PFSK-1 (cell line): Measurements from ENCODE around the gene POU2F2.

Experiments
- FOXP2 ChIP-seq: optimal IDR thresholded peaks from 2 replicates; pipeline ENCODE3; 2011; ENCODE audit warnings: borderline replicate concordance, control low read depth, inconsistent platforms; ENCODE audit not compliant: insufficient read depth; ENCODE audit errors: extremely low read length, extremely low read depth
- POLR2AphosphoS5 ChIP-seq: IDR thresholded peaks from 2 replicates; pipeline ENCODE4 v1.6.1; 2012; ENCODE audit warnings: low read depth, mild to moderate bottlenecking, control low read depth, low read length, moderate library complexity
- SIN3A ChIP-seq: IDR thresholded peaks from 2 replicates; pipeline ENCODE4 v1.6.1; 2012; ENCODE audit warnings: mild to moderate bottlenecking, low read length, moderate library complexity, borderline replicate concordance; ENCODE audit not compliant: insufficient read depth
- TAF1 ChIP-seq: IDR thresholded peaks from 2 replicates; pipeline ENCODE4 v1.6.1; 2012; ENCODE audit warnings: low read length, control low read depth, borderline replicate concordance; ENCODE audit not compliant: insufficient read depth
- TF ChIP-seq, protein P1 (sequence below), 2 experiments: IDR thresholded peaks; 2 replicates each; pipeline versions ENCODE4 v1.6.1 to v1.8.0; 2011 to 2012; ENCODE audit warnings: low read depth in 2 of 2, low read length in 2 of 2, control low read depth in 1 of 2, inconsistent platforms in 1 of 2, mild to moderate bottlenecking in 1 of 2, moderate library complexity in 1 of 2; ENCODE audit not compliant: insufficient read depth in 1 of 2

Gene POU2F2

DNA sequence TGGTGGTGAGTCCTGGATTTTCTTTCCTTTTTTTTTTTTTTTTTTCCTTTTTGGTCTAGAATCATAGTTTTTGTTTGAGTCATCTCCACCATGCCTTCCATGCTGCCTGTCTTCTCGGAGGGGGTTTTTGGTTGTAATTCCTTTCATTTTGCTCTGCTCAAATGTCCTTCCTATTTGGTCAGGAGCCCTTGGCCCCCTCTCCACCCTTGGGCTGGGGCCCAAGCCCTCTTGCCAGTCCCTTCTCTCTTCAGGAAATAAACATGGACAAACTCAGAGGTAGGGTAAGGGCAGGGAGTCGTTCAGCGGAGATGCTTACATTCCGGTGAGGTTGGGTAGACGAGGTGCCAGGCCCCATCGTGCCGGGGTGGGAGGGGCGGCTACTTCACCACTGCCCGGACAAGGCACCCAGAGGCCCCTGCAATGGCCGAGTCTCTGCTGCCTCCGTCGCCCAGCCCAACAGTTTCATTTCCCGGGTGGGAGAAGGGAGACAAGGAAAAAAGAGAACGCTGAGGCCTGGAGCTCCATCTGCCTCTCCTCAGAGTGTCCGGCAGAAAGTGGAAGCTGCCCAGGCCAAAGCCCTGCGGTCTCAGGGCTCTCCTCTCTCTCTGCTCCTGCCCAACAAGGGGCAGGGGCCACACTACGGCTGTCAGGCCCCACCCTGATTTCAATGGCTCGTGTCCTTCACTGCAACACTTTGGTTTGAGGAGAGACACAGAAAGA lies 43.6 kb downstream of the POU2F2 start:
- TF ChIP-seq SIN3A (no peak), FOXP2 (no peak), POLR2AphosphoS5 (no peak), TAF1 (no peak)
- TF ChIP-seq, protein P1, sequence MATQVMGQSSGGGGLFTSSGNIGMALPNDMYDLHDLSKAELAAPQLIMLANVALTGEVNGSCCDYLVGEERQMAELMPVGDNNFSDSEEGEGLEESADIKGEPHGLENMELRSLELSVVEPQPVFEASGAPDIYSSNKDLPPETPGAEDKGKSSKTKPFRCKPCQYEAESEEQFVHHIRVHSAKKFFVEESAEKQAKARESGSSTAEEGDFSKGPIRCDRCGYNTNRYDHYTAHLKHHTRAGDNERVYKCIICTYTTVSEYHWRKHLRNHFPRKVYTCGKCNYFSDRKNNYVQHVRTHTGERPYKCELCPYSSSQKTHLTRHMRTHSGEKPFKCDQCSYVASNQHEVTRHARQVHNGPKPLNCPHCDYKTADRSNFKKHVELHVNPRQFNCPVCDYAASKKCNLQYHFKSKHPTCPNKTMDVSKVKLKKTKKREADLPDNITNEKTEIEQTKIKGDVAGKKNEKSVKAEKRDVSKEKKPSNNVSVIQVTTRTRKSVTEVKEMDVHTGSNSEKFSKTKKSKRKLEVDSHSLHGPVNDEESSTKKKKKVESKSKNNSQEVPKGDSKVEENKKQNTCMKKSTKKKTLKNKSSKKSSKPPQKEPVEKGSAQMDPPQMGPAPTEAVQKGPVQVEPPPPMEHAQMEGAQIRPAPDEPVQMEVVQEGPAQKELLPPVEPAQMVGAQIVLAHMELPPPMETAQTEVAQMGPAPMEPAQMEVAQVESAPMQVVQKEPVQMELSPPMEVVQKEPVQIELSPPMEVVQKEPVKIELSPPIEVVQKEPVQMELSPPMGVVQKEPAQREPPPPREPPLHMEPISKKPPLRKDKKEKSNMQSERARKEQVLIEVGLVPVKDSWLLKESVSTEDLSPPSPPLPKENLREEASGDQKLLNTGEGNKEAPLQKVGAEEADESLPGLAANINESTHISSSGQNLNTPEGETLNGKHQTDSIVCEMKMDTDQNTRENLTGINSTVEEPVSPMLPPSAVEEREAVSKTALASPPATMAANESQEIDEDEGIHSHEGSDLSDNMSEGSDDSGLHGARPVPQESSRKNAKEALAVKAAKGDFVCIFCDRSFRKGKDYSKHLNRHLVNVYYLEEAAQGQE (IDR thresholded peaks at IDR 0.05; ENCODE audit: insufficient read depth in 1 of 2, low read depth in 2 of 2, low read length in 2 of 2): no peak

DNA sequence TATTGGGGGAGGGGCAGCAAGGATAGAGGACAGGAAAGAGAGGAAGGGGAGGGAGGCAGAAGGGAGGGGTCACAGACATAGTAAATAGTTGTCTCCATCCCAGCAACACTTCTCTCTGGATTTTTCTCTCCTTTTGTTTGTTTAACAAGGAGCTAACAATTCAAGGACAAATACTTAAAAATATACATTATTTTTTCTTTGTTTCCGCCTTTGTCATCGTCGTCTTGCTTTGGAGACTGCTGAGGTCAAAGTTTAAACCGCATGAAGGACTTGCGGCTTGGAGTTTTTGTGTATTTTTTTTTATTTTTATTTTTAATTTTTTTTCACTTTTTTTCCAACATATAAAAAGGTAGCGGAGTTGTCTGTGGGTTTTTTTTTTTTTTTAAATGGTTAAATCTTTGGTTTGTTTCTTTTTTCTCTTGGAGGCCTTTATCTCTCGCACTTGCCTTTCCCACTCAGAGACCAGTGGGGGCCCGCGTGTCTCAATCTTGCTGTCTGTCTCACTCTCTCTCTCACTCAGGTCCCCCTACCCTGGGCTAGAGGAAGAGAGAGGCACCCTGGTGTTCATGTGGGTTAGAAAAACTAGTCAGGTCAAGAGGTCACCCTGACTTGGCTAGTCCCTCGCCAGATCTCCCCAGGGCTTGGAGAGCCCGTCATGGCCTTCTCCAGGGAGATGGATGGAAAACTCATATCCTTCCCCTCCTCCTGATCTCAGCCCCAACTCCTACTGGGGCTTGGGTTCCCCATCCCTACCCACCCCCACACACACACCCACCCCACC lies 45.3 kb downstream of the POU2F2 start:
- TF ChIP-seq SIN3A: no peak
- TF ChIP-seq, protein P1 (IDR thresholded peaks at IDR 0.05; ENCODE audit: insufficient read depth in 1 of 2, low read depth in 2 of 2, low read length in 2 of 2): no peak
- TF ChIP-seq POLR2AphosphoS5: no peak
- no peak for TF ChIP-seq FOXP2
- TF ChIP-seq TAF1: no peak

DNA sequence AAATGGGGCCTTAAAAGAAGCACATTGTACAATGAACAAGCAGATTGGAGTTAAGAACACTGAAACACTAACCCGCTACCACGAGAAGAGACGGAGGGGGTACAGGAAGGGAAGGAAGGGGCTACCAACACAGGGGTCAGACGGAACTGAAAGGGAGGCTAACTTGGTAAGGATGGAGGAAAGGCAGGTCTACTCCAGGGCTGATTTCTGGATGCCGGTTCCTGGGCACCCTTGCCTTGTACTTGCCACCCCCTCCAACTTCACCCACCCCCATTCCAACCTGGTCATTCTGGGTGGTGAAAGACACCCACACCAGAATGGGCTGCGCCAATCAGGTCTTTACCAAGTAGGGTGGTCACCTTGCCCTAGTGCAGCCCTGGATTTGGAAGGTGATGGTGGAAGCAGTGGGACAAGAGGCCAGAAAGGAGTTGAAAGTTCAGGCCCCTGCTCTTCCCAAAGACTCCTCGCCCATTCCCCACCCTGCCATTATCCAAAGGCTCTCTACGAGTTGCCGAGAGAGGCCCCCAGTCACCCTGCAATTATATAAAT lies 46.0 kb downstream of the POU2F2 start:
- TF ChIP-seq POLR2AphosphoS5 (no peak), SIN3A (no peak), FOXP2 (no peak), TAF1 (no peak)
- TF ChIP-seq, protein P1 (IDR thresholded peaks at IDR 0.05; ENCODE audit: insufficient read depth in 1 of 2, low read depth in 2 of 2, low read length in 2 of 2): no peak

DNA sequence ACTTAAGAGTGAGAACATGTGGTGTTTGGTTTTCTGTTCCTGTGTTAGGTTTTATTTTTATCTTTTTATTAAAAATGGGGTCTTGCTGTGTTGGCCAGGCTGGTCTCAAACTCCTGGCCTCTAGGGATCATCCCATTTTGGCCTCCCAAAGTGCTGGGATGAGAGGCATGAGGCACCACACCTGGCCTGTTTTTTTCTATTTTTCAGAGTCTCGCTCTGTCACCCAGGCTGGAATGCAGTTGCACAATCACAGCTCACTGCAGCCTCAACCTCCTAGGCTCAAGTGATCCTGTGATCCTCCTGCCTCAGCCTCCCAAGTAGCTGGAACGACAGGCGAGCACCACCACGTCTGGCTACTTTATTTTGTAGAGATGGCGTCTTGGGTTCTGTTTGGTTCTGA lies 48.7 kb downstream of the POU2F2 start:
- TF ChIP-seq POLR2AphosphoS5 (no peak), SIN3A (no peak), TAF1 (no peak), FOXP2 (no peak)
- TF ChIP-seq, protein P1 (IDR thresholded peaks at IDR 0.05; ENCODE audit: insufficient read depth in 1 of 2, low read depth in 2 of 2, low read length in 2 of 2): no peak
